Stimulated activated CD4-positive, alpha-beta T cell treated with anti-CD3 and anti-CD28 coated beads, TNF-alpha, amount 100 ng/mL, for 1 hour (primary cell): ENCODE results near the gene SPECC1L.
"Not testable (repeated sequence)": the region's sequence is repeated elsewhere in the genome, so short reads cannot be mapped to it uniquely, and the experiment has no call there.

Experiments
- DNase-seq, 3 donors: peaks; one replicate each; pipeline ENCODE4 v3.0.0-alpha.2; 2020; ENCODE audit warnings: low read depth in 3 of 3, low spot score in 1 of 3

Gene SPECC1L

GRCh38 chr22:24270556-24271385 lies at the start of gene SPECC1L:
Gene SPECC1L, plus strand, starts transcription at chr22:24270831. Its CDS starts 31,401 bp downstream, at chr22:24302232.
- peak; percentile 78 to 90 (median 90) for DNase-seq

GRCh38 chr22:24224468-24224867 lies 46.2 kb upstream of the SPECC1L start:
- DNase-seq: no peak

- DNase-seq: no peak
Measured at GRCh38 chr22:24225044-24225601, 45.5 kb upstream of the SPECC1L start.

- DNase-seq: no peak
Measured at GRCh38 chr22:24225951-24226350, 44.7 kb upstream of the SPECC1L start.

GRCh38 chr22:24230911-24231656 lies 39.5 kb upstream of the SPECC1L start:
- DNase-seq: peak in 2 of 3 donors; percentile 27 to 62

- DNase-seq: no peak
Measured at GRCh38 chr22:24231706-24232105, 38.9 kb upstream of the SPECC1L start.

- DNase-seq: no peak
Measured at GRCh38 chr22:24232124-24232523, 38.5 kb upstream of the SPECC1L start.

- no peak for DNase-seq
Measured at GRCh38 chr22:24232725-24233124, 37.9 kb upstream of the SPECC1L start.

- DNase-seq: no peak
Measured at GRCh38 chr22:24233235-24233634, 37.4 kb upstream of the SPECC1L start.

GRCh38 chr22:24233816-24234215 lies 36.8 kb upstream of the SPECC1L start:
- DNase-seq: no peak

GRCh38 chr22:24235315-24235714 lies 35.3 kb upstream of the SPECC1L start:
- no peak for DNase-seq

- DNase-seq: no peak
Measured at GRCh38 chr22:24236656-24237055, 34.0 kb upstream of the SPECC1L start.

- not testable (repeated sequence) for DNase-seq
Measured at GRCh38 chr22:24238101-24238694, 32.4 kb upstream of the SPECC1L start.

GRCh38 chr22:24240381-24240780 lies 30.2 kb upstream of the SPECC1L start:
- DNase-seq: no peak

- DNase-seq: not testable (repeated sequence)
Measured at GRCh38 chr22:24240985-24241692, 29.5 kb upstream of the SPECC1L start.

- DNase-seq: not testable (repeated sequence)
Measured at GRCh38 chr22:24243417-24243816, 27.2 kb upstream of the SPECC1L start.

GRCh38 chr22:24244144-24244787 lies 26.4 kb upstream of the SPECC1L start:
- DNase-seq: no peak

- DNase-seq: not testable (repeated sequence)
Measured at GRCh38 chr22:24245030-24245431, 25.6 kb upstream of the SPECC1L start, which contains the start of gene GGT5. Gene GGT5, minus strand, starts transcription at chr22:24245082. Its CDS starts 357 bp downstream, at chr22:24244725.

GRCh38 chr22:24245584-24246561 lies 24.8 kb upstream of the SPECC1L start:
- DNase-seq: not testable (repeated sequence)
